A673 (cell line): ENCODE measurements around the gene HOXB9. TPM values are rescaled to one million over a fixed set of nuclear protein-coding genes. Genes with fewer than 3 reads are reported as not detected.
A peak's percentile ranks its signal among the peaks of the same experiment; 100 is the strongest.

Experiments
- BruUV-seq: library from RNA; stranded (reverse); fragments of 400-500 nt; replicated peaks from 2 replicates; lab custom pipeline; 2021; lab: Mats Ljungman, UMichigan
- CTCF ChIA-PET: fragments of 300-600 bp; sonication (Branson Sonifier 250); formaldehyde crosslinking; loops from one replicate; lab custom pipeline; 2022; ENCODE audit warnings: antibody characterized with exemption; lab: Charles Lee
- POLR2A ChIA-PET: fragments of 300-600 bp; sonication (Branson Sonifier 250); formaldehyde crosslinking; loops from one replicate; lab custom pipeline; 2022; ENCODE audit warnings: antibody characterized with exemption; ENCODE audit not compliant: low non-redundant PET; lab: Charles Lee
- DNase-seq: peaks from one replicate; pipeline ENCODE4 v3.0.0-alpha.2; 2015; ENCODE audit warnings: low spot score
- H3K27ac ChIP-seq: fragments of 200-600 bp; sonication (generic); 2 replicates; pipeline ENCODE4 v1.5.1; 2016; ENCODE audit warnings: mixed run types, low read depth, mild to moderate bottlenecking, mixed read lengths, antibody characterized with exemption, low read length; ENCODE audit not compliant: poor library complexity, severe bottlenecking
- H3K27me3 ChIP-seq: fragments of 200-600 bp; sonication (generic); replicated peaks from 2 replicates; pipeline ENCODE4 v1.6.1; 2017; ENCODE audit warnings: mixed run types, low read depth, mild to moderate bottlenecking, mixed read lengths, antibody characterized with exemption, low read length; ENCODE audit not compliant: insufficient read depth, poor library complexity
- H3K36me3 ChIP-seq: fragments of 200-600 bp; sonication (generic); 2 replicates; pipeline ENCODE4 v1.6.1; 2016; ENCODE audit warnings: mixed run types, mild to moderate bottlenecking, mixed read lengths, antibody characterized with exemption, low read length; ENCODE audit not compliant: insufficient read depth, poor library complexity, severe bottlenecking
- H3K4me1 ChIP-seq: fragments of 200-600 bp; sonication (generic); 2 replicates; pipeline ENCODE4 v1.6.1; 2017; ENCODE audit warnings: mixed run types, mild to moderate bottlenecking, mixed read lengths, antibody characterized with exemption, low read length; ENCODE audit not compliant: insufficient read depth, poor library complexity, severe bottlenecking
- H3K4me3 ChIP-seq: fragments of 200-600 bp; sonication (generic); 2 replicates; pipeline ENCODE4 v1.5.1; 2016; ENCODE audit warnings: low read depth, mixed run types, mild to moderate bottlenecking, mixed read lengths, low read length; ENCODE audit not compliant: poor library complexity, severe bottlenecking
- H3K9me3 ChIP-seq: fragments of 200-600 bp; sonication (generic); 2 replicates; pipeline ENCODE4 v1.6.1; 2016; ENCODE audit warnings: mixed run types, low read depth, mild to moderate bottlenecking, mixed read lengths, antibody characterized with exemption, low read length; ENCODE audit not compliant: poor library complexity, severe bottlenecking
- CTCF ChIP-seq: fragments of 300-800, 200-600 bp; sonication (generic); conservative IDR thresholded peaks from 2 replicates; pipeline ENCODE4 v1.5.1; 2017; ENCODE audit warnings: low read depth, mild to moderate bottlenecking, antibody characterized with exemption, low read length, moderate library complexity, mixed read lengths
- EZH2 ChIP-seq: fragments of 200-600 bp; sonication (generic); IDR thresholded peaks from 2 replicates; pipeline ENCODE4 v1.6.1; 2017; ENCODE audit warnings: borderline replicate concordance, low read depth, mild to moderate bottlenecking, mixed read lengths, antibody characterized with exemption, low read length; ENCODE audit not compliant: poor library complexity, severe bottlenecking
- intact Hi-C: fragments of 100-400 bp; cut with micrococcal nuclease; formaldehyde crosslinking; loops from one replicate; pipeline ENCODE4 v1.10.0; 2022; ENCODE audit not compliant: unreplicated experiment
- total RNA-seq: library from RNA; stranded (reverse); gene quantifications from 2 replicates; pipeline ENCODE4 v1.2.3, GENCODE V29; 2021

HOXB9 gene
- total RNA-seq, 1 experiment from 2014 or later, result 8.2 TPM

- peaks cover 22% of the 10 kb centered on the region for H3K4me1 ChIP-seq
- peak overlapping the region; percentile 87 for H3K4me3 ChIP-seq
- no TSS peak for BruUV-seq
- ChIA-PET POLR2A (no interaction called here), CTCF (interaction anchor here (0.5 to 1.0 kb wide), 2 partner anchors 20 to 279 kb away, joined by 3 read pairs; no protein-coding TSS in a partner anchor)
- DNase-seq, result no peak
- H3K9me3 ChIP-seq, result no peaks in the 10 kb centered on the region
- intact Hi-C loops, result loop anchor here (5.0 kb wide), 3 partner anchors 279 to 464 kb away; no protein-coding TSS in a partner anchor
- no peak overlapping the region for H3K27ac ChIP-seq
- H3K36me3 ChIP-seq, result no peaks in the 10 kb centered on the region
- no peaks in the 10 kb centered on the region for H3K27me3 ChIP-seq
- TF ChIP-seq EZH2, result no peak
Measured at GRCh38 chr17:48615963-48616716, 10.0 kb downstream of the HOXB9 start.

- CTCF ChIA-PET, result interaction anchor here (0.6 to 1.5 kb wide), 8 partner anchors 10 to 518 kb away, joined by 3 to 10 read pairs (median 4); partner anchors contain the start of gene HOXB9
- intact Hi-C loops, result loop anchor here (5.0 kb wide), 3 partner anchors 278 to 463 kb away; no protein-coding TSS in a partner anchor
- Histone ChIP-seq H3K36me3 (no peaks in the 10 kb centered on the region), H3K4me3 (peak within 1 kb of the TSS; percentile 87), H3K27me3 (no peaks in the 10 kb centered on the region), H3K27ac (peak within 1 kb of the TSS; percentile 96), H3K9me3 (no peaks in the 10 kb centered on the region), H3K4me1 (peaks cover 22% of the 10 kb centered on the region)
- DNase-seq, result peak; percentile 86
- TF ChIP-seq EZH2 (no peak), CTCF (no peak)
- BruUV-seq, result no TSS peak
- POLR2A ChIA-PET, result interaction anchor here (0.5 to 0.6 kb wide), 5 partner anchors 16 to 561 kb away, joined by 3 to 16 read pairs (median 6); no protein-coding TSS in a partner anchor
Measured at GRCh38 chr17:48615047-48615962, 10.9 kb downstream of the HOXB9 start, which contains the start of gene HOXB8. TSS of gene HOXB8 (minus strand) at chr17:48615292. CDS start at chr17:48614704, 588 bp downstream.

GRCh38 chr17:48613862-48614694 lies 12.1 kb downstream of the HOXB9 start:
- ChIA-PET CTCF (interaction anchor here (0.6 to 1.5 kb wide), 7 partner anchors 12 to 589 kb away, joined by 3 to 9 read pairs (median 4); partner anchors contain the start of genes HOXB5 and HOXB9), POLR2A (interaction anchor here (0.6 kb wide), 1 partner anchor 360 kb away, joined by 4 read pairs; no protein-coding TSS in a partner anchor)
- Histone ChIP-seq H3K27me3 (no peaks in the 10 kb centered on the region), H3K27ac (peak overlapping the region; percentile 96), H3K4me1 (peaks cover 27% of the 10 kb centered on the region), H3K4me3 (peak overlapping the region; percentile 87), H3K9me3 (no peaks in the 10 kb centered on the region), H3K36me3 (no peaks in the 10 kb centered on the region)
- TF ChIP-seq EZH2 (no peak), CTCF (no peak)
- DNase-seq, result peak; percentile 72
- no TSS peak for BruUV-seq
- intact Hi-C loops, result no loop called here
